HEK293 (cell line): Measurements from ENCODE around the gene ANKRD13D.
A peak's percentile ranks its signal among the peaks of the same experiment; 100 is the strongest.

Experiments used
- BCL11A ChIP-seq: fragments of 450-650 bp; formaldehyde crosslinking; IDR thresholded peaks from 2 replicates; pipeline ENCODE4 v1.5.1; 2016; ENCODE audit warnings: low read depth, missing biosample characterization, missing genetic modification characterization
- KLF1 ChIP-seq: fragments of 450-650 bp; formaldehyde crosslinking; IDR thresholded peaks from 2 replicates; pipeline ENCODE4 v1.5.1; 2016; ENCODE audit warnings: missing biosample characterization, missing genetic modification characterization
- KLF16 ChIP-seq: fragments of 450-650 bp; formaldehyde crosslinking; IDR thresholded peaks from 2 replicates; pipeline ENCODE4 v1.5.1; 2017; ENCODE audit warnings: missing biosample characterization, missing genetic modification characterization
- KLF17 ChIP-seq: fragments of 450-650 bp; formaldehyde crosslinking; IDR thresholded peaks from 2 replicates; pipeline ENCODE4 v1.5.1; 2016; ENCODE audit warnings: missing biosample characterization, missing genetic modification characterization
- KLF7 ChIP-seq: fragments of 450-650 bp; formaldehyde crosslinking; IDR thresholded peaks from 2 replicates; pipeline ENCODE4 v1.5.1; 2016; ENCODE audit warnings: missing biosample characterization, missing genetic modification characterization, borderline replicate concordance
- KLF8 ChIP-seq: fragments of 450-650 bp; formaldehyde crosslinking; IDR thresholded peaks from 2 replicates; pipeline ENCODE4 v1.5.1; 2016; ENCODE audit warnings: missing biosample characterization, missing genetic modification characterization
- PRDM10 ChIP-seq: fragments of 450-650 bp; formaldehyde crosslinking; IDR thresholded peaks from 2 replicates; pipeline ENCODE4 v1.5.1; 2016; ENCODE audit warnings: missing biosample characterization, missing genetic modification characterization
- PRDM4 ChIP-seq: fragments of 450-650 bp; formaldehyde crosslinking; IDR thresholded peaks from 2 replicates; pipeline ENCODE4 v1.5.1; 2017; ENCODE audit warnings: missing biosample characterization, missing genetic modification characterization
- SP2 ChIP-seq: fragments of 450-650 bp; formaldehyde crosslinking; IDR thresholded peaks from 2 replicates; pipeline ENCODE4 v1.5.1; 2016; ENCODE audit warnings: missing biosample characterization, missing genetic modification characterization
- WT1 ChIP-seq: fragments of 450-650 bp; formaldehyde crosslinking; IDR thresholded peaks from 2 replicates; pipeline ENCODE4 v1.5.1; 2016; ENCODE audit warnings: missing biosample characterization, missing genetic modification characterization
- ZBTB11 ChIP-seq: fragments of 450-650 bp; formaldehyde crosslinking; conservative IDR thresholded peaks from 2 replicates; pipeline ENCODE4 v1.5.1; 2016; ENCODE audit warnings: low read depth, missing biosample characterization, missing genetic modification characterization
- ZBTB20 ChIP-seq: fragments of 450-650 bp; formaldehyde crosslinking; IDR thresholded peaks from 2 replicates; pipeline ENCODE4 v1.5.1; 2016; ENCODE audit warnings: missing biosample characterization, missing genetic modification characterization
- ZBTB48 ChIP-seq: fragments of 450-650 bp; formaldehyde crosslinking; IDR thresholded peaks from 2 replicates; pipeline ENCODE4 v1.5.1; 2016; ENCODE audit warnings: missing biosample characterization, missing genetic modification characterization
- ZBTB8A ChIP-seq: fragments of 450-650 bp; formaldehyde crosslinking; IDR thresholded peaks from 2 replicates; pipeline ENCODE4 v1.5.1; 2016; ENCODE audit warnings: missing biosample characterization, missing genetic modification characterization
- ZNF133 ChIP-seq: fragments of 450-650 bp; formaldehyde crosslinking; IDR thresholded peaks from 2 replicates; pipeline ENCODE4 v1.5.1; 2016; ENCODE audit warnings: missing biosample characterization, missing genetic modification characterization
- ZNF138 ChIP-seq: fragments of 450-650 bp; formaldehyde crosslinking; IDR thresholded peaks from 2 replicates; pipeline ENCODE4 v1.5.1; 2016; ENCODE audit warnings: missing biosample characterization, missing genetic modification characterization, borderline replicate concordance
- ZNF2 ChIP-seq: fragments of 450-650 bp; formaldehyde crosslinking; IDR thresholded peaks from 2 replicates; pipeline ENCODE4 v1.5.1; 2016; ENCODE audit warnings: missing biosample characterization, missing genetic modification characterization
- ZNF404 ChIP-seq: fragments of 450-650 bp; formaldehyde crosslinking; IDR thresholded peaks from 2 replicates; pipeline ENCODE4 v1.5.1; 2017; ENCODE audit warnings: missing biosample characterization, missing genetic modification characterization
- ZNF48 ChIP-seq: fragments of 450-650 bp; formaldehyde crosslinking; IDR thresholded peaks from 2 replicates; pipeline ENCODE4 v1.5.1; 2016; ENCODE audit warnings: missing biosample characterization, missing genetic modification characterization
- ZNF488 ChIP-seq: fragments of 450-650 bp; formaldehyde crosslinking; IDR thresholded peaks from 2 replicates; pipeline ENCODE4 v1.5.1; 2016; ENCODE audit warnings: missing biosample characterization, missing genetic modification characterization
- ZNF501 ChIP-seq: fragments of 450-650 bp; formaldehyde crosslinking; IDR thresholded peaks from 2 replicates; pipeline ENCODE4 v1.5.1; 2016; ENCODE audit warnings: missing biosample characterization, missing genetic modification characterization
- ZNF555 ChIP-seq: fragments of 450-650 bp; formaldehyde crosslinking; conservative IDR thresholded peaks from 2 replicates; pipeline ENCODE4 v1.5.1; 2017; ENCODE audit warnings: missing biosample characterization, mild to moderate bottlenecking, missing genetic modification characterization, inconsistent platforms
- ZNF561 ChIP-seq: fragments of 450-650 bp; IDR thresholded peaks from 2 replicates; pipeline ENCODE4 v1.5.1; 2018; ENCODE audit warnings: missing biosample characterization, missing genetic modification characterization, borderline replicate concordance
- ZNF600 ChIP-seq: fragments of 450-650 bp; formaldehyde crosslinking; IDR thresholded peaks from 2 replicates; pipeline ENCODE4 v1.5.1; 2016; ENCODE audit warnings: missing biosample characterization, missing genetic modification characterization
- ZNF610 ChIP-seq: fragments of 450-650 bp; formaldehyde crosslinking; IDR thresholded peaks from 2 replicates; pipeline ENCODE4 v1.5.1; 2016; ENCODE audit warnings: missing biosample characterization, missing genetic modification characterization, borderline replicate concordance
- ZNF692 ChIP-seq: fragments of 450-650 bp; formaldehyde crosslinking; IDR thresholded peaks from 2 replicates; pipeline ENCODE4 v1.5.1; 2016; ENCODE audit warnings: missing biosample characterization, missing genetic modification characterization
- ZNF777 ChIP-seq: fragments of 450-650 bp; formaldehyde crosslinking; IDR thresholded peaks from 2 replicates; pipeline ENCODE4 v1.5.1; 2017; ENCODE audit warnings: missing biosample characterization, missing genetic modification characterization, borderline replicate concordance

ANKRD13D gene

GRCh38 chr11:67317205-67317887 is 28.2 kb downstream of the ANKRD13D start (continued):
- no peak for TF ChIP-seq ZNF488 (tag by site-specific recombination)
- peak; percentile 30; the same call in 1 of the 2 replicates for TF ChIP-seq KLF17 (tag by site-specific recombination)
- peak; percentile 64 for TF ChIP-seq KLF16
- TF ChIP-seq ZNF501 (tag by site-specific recombination): peak; percentile 53; the same call in 1 of the 2 replicates
- peak; percentile 60; the same call in 1 of the 2 replicates for TF ChIP-seq ZNF777 (tag by site-specific recombination)
- no peak for TF ChIP-seq ZNF133 (tag by site-specific recombination)
- TF ChIP-seq KLF1 (tag by site-specific recombination): peak; percentile 52; the same call in 1 of the 2 replicates
- peak; percentile 89 for TF ChIP-seq KLF8 (tag by site-specific recombination)
- no peak for TF ChIP-seq ZNF138
- TF ChIP-seq WT1 (tag by site-specific recombination): peak; percentile 31; the same call in 1 of the 2 replicates
- TF ChIP-seq ZNF48: no peak
- peak; percentile 86 for TF ChIP-seq ZBTB20 (tag by site-specific recombination)
- peak; percentile 81 for TF ChIP-seq PRDM10 (tag by site-specific recombination)
- TF ChIP-seq ZNF2: peak; percentile 85
- peak; percentile 81 for TF ChIP-seq PRDM4 (tag by site-specific recombination)
- TF ChIP-seq ZNF561 (tag by site-specific recombination): peak; percentile 32; the same call in 1 of the 2 replicates
- peak; percentile 54; the same call in 1 of the 2 replicates for TF ChIP-seq ZNF610 (tag by site-specific recombination)
- peak; percentile 70; the same call in 1 of the 2 replicates for TF ChIP-seq BCL11A (tag by site-specific recombination)
- TF ChIP-seq ZBTB48 (tag by site-specific recombination): peak; percentile 65
- peak; percentile 63 for TF ChIP-seq ZNF600
- 0 out of 2 replicates have a peak, but pooled peaks have one; percentile 59 for TF ChIP-seq ZNF692 (tag by site-specific recombination)
- TF ChIP-seq ZBTB11 (tag by site-specific recombination): peak; percentile 90
- TF ChIP-seq ZNF555 (tag by site-specific recombination): no peak
- TF ChIP-seq ZBTB8A (tag by site-specific recombination): peak; percentile 100
- TF ChIP-seq KLF7 (tag by site-specific recombination): no peak
- peak; percentile 87 for TF ChIP-seq SP2 (tag by site-specific recombination)
- TF ChIP-seq ZNF404 (tag by site-specific recombination): no peak
